Tibial artery (tissue), 4 donors: ENCODE results near the gene ADARB1.
A peak's percentile ranks its signal among the peaks of the same experiment; 100 is the strongest.

Experiments used
- DNase-seq, 2 donors: peaks; one replicate each; pipeline ENCODE4 v3.0.0-alpha.2; 2019
- H3K27ac ChIP-seq, 2 donors: fragments of 200-600 bp; sonication (generic) in 1 of 2; 1 replicate in 1 of 2; 2 replicates in 1 of 2; pipeline ENCODE4 v1.5.1; 2018 to 2019; ENCODE audit warnings: mild to moderate bottlenecking in 1 of 2
- H3K27me3 ChIP-seq, 2 donors: fragments of 200-600 bp; sonication (generic) in 1 of 2; one replicate each; pipeline versions ENCODE4 v1.5.1 to v1.6.0; 2016 to 2019
- H3K36me3 ChIP-seq, 3 donors: fragments of 200-600 bp; sonication (generic) in 2 of 3; one replicate each; pipeline ENCODE4 v1.5.1; 2016 to 2019; ENCODE audit warnings: mild to moderate bottlenecking in 2 of 3
- H3K4me1 ChIP-seq, 4 donors: fragments of 200-600 bp; sonication (generic) in 2 of 4; 1 replicate in 3 of 4; 2 replicates in 1 of 4; pipeline ENCODE4 v1.5.1; 2016 to 2019
- H3K4me3 ChIP-seq, 2 donors: fragments of 200-600 bp; sonication (generic) in 1 of 2; 1 replicate in 1 of 2; 2 replicates in 1 of 2; pipeline ENCODE4 v1.5.1; 2018 to 2019; ENCODE audit warnings: mild to moderate bottlenecking in 2 of 2
- H3K9me3 ChIP-seq, 3 donors: fragments of 200-600 bp; sonication (generic) in 1 of 3; one replicate each; pipeline ENCODE4 v1.5.1; 2016 to 2019
- CTCF ChIP-seq, 2 experiments: fragments of 200-600 bp in 1 of 2; fragments of 450-650 bp in 1 of 2; IDR thresholded peaks; one replicate each; pipeline ENCODE4 v1.5.1; 2017 to 2019; ENCODE audit warnings: antibody characterized with exemption in 2 of 2, mild to moderate bottlenecking in 1 of 2, moderate library complexity in 1 of 2
- intact Hi-C: fragments of 100-400 bp; cut with DNase I; formaldehyde crosslinking; loops from one replicate; pipeline ENCODE4 v1.15.0; 2023; ENCODE audit warnings: low total_unique reads

The ADARB1 gene

GRCh38 chr21:45164124-45164511, 89.7 kb downstream of the ADARB1 start:
- H3K36me3 ChIP-seq, result peaks cover 11 to 19% (median 18%) of the 10 kb centered on the region in 3 donors
- intact Hi-C loops, result loop anchor here (10.0 kb wide), 2 partner anchors 71 to 111 kb away; no protein-coding TSS in a partner anchor
- DNase-seq, result no peak
- H3K27me3 ChIP-seq, result no peaks in the 10 kb centered on the region
- H3K27ac ChIP-seq, result peak overlapping the region; percentile 60 to 67
- H3K4me1 ChIP-seq, result peaks cover 0 to 100% (median 67%) of the 10 kb centered on the region in 4 donors
- no peaks in the 10 kb centered on the region for H3K9me3 ChIP-seq
- H3K4me3 ChIP-seq, result no peak overlapping the region
- no peak for TF ChIP-seq CTCF (IDR thresholded peaks at IDR 0.05)

GRCh38 chr21:45164838-45165237, 90.5 kb downstream of the ADARB1 start:
- H3K27me3 ChIP-seq, result no peaks in the 10 kb centered on the region
- DNase-seq, result no peak
- peaks cover 0 to 100% (median 74%) of the 10 kb centered on the region in 4 donors for H3K4me1 ChIP-seq
- peaks cover 11 to 18% (median 12%) of the 10 kb centered on the region in 3 donors for H3K36me3 ChIP-seq
- TF ChIP-seq CTCF (IDR thresholded peaks at IDR 0.05), result no peak
- intact Hi-C loops, result loop anchor here (10.0 kb wide), 2 partner anchors 70 to 110 kb away; no protein-coding TSS in a partner anchor
- H3K27ac ChIP-seq, result peak overlapping the region; percentile 60 to 67
- H3K4me3 ChIP-seq, result no peak overlapping the region
- H3K9me3 ChIP-seq, result no peaks in the 10 kb centered on the region

GRCh38 chr21:45166931-45167330, 92.6 kb downstream of the ADARB1 start:
- Histone ChIP-seq H3K9me3 (no peaks in the 10 kb centered on the region), H3K4me1 (peaks cover 0 to 93% (median 65%) of the 10 kb centered on the region in 4 donors), H3K27ac (peak overlapping the region; percentile 53 to 65), H3K27me3 (no peaks in the 10 kb centered on the region), H3K36me3 (peaks cover 8 to 14% (median 13%) of the 10 kb centered on the region in 3 donors), H3K4me3 (no peak overlapping the region)
- DNase-seq, result no peak
- no peak for TF ChIP-seq CTCF (IDR thresholded peaks at IDR 0.05)
- intact Hi-C loops, result loop anchor here (10.0 kb wide), 2 partner anchors 68 to 108 kb away; no protein-coding TSS in a partner anchor

GRCh38 chr21:45167796-45168222, 93.4 kb downstream of the ADARB1 start:
- peaks cover 0 to 85% (median 58%) of the 10 kb centered on the region in 4 donors for H3K4me1 ChIP-seq
- no peaks in the 10 kb centered on the region for H3K9me3 ChIP-seq
- no peak for DNase-seq
- H3K36me3 ChIP-seq, result peaks cover 10 to 14% (median 12%) of the 10 kb centered on the region in 3 donors
- intact Hi-C loops, result loop anchor here (10.0 kb wide), 2 partner anchors 67 to 107 kb away; no protein-coding TSS in a partner anchor
- no peaks in the 10 kb centered on the region for H3K27me3 ChIP-seq
- no peak for TF ChIP-seq CTCF (IDR thresholded peaks at IDR 0.05)
- no peak overlapping the region for H3K4me3 ChIP-seq
- peak overlapping the region; percentile 53 to 65 for H3K27ac ChIP-seq

GRCh38 chr21:45168522-45168921, 94.1 kb downstream of the ADARB1 start:
- DNase-seq, result no peak
- Histone ChIP-seq H3K27ac (peak overlapping the region; percentile 28 to 65), H3K4me1 (peaks cover 0 to 77% (median 50%) of the 10 kb centered on the region in 4 donors), H3K36me3 (peaks cover 9 to 18% (median 14%) of the 10 kb centered on the region in 3 donors), H3K27me3 (no peaks in the 10 kb centered on the region), H3K4me3 (no peak overlapping the region), H3K9me3 (no peaks in the 10 kb centered on the region)
- intact Hi-C loops, result loop anchor here (10.0 kb wide), 2 partner anchors 66 to 106 kb away; no protein-coding TSS in a partner anchor
- TF ChIP-seq CTCF (IDR thresholded peaks at IDR 0.05), result no peak
